GM20000 (cell line): ENCODE data around the gene LGALS14.
"Not testable (repeated sequence)": the region's sequence is repeated elsewhere in the genome, so short reads cannot be mapped to it uniquely, and the experiment has no call there.

ENCODE experiments used
- DNase-seq: peaks from one replicate; pipeline ENCODE4 v3.0.0; 2012; ENCODE audit warnings: low spot score
- TF ChIP-seq, protein P1 (sequence below): IDR thresholded peaks from 2 replicates; pipeline ENCODE4 v1.5.1; 2012; ENCODE audit warnings: mild to moderate bottlenecking, control low read depth; ENCODE audit errors: extremely low read depth, missing control alignments

Gene LGALS14, protein sequence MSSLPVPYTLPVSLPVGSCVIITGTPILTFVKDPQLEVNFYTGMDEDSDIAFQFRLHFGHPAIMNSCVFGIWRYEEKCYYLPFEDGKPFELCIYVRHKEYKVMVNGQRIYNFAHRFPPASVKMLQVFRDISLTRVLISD

DNA sequence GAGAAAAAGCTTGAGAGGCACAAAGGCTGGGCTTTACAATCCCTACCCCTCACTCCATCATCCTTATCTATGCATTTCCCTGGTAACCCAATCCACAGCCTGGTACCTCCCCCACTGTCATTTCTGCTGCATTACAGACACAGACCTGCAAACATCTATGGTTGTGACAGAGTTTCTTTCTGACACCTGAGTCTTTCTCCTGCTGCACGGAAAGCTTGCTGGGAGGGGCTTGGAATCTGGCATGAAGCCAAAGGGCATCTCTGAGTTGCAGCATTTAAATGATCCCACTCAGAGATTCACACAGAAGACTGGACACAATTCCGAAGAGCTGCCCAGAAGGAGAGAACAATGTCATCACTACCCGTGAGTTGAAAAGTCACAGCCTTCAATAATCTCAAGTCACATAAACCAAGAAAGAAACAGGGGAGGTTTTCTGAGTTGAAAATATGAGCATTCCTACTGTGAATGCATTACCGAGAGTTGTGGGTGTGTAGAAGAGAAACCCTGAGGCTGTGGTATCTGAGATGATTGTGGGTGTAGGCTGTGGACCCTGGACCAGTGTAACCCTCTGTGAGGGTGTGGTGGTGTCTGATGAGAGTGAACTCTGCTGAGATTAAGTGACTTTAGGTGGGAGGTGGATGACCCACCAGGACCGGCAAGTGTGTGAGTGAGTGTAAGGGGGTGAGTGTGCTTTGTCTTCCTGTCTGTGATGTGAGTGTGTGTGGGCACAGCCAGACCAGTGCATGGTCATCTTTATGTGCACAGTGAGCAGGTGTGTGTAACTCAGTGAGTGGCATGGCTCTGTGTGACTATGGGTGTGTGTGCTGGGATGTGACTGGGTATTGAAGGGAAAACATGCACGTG lies at the start of gene LGALS14:
Gene LGALS14 (plus strand): TSS at position 301 of the 864 bp plus-strand sequence. CDS start 48 bp downstream, at position 349.
- peak; percentile 31 for DNase-seq
- TF ChIP-seq, protein P1, sequence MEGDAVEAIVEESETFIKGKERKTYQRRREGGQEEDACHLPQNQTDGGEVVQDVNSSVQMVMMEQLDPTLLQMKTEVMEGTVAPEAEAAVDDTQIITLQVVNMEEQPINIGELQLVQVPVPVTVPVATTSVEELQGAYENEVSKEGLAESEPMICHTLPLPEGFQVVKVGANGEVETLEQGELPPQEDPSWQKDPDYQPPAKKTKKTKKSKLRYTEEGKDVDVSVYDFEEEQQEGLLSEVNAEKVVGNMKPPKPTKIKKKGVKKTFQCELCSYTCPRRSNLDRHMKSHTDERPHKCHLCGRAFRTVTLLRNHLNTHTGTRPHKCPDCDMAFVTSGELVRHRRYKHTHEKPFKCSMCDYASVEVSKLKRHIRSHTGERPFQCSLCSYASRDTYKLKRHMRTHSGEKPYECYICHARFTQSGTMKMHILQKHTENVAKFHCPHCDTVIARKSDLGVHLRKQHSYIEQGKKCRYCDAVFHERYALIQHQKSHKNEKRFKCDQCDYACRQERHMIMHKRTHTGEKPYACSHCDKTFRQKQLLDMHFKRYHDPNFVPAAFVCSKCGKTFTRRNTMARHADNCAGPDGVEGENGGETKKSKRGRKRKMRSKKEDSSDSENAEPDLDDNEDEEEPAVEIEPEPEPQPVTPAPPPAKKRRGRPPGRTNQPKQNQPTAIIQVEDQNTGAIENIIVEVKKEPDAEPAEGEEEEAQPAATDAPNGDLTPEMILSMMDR = no peak

DNA sequence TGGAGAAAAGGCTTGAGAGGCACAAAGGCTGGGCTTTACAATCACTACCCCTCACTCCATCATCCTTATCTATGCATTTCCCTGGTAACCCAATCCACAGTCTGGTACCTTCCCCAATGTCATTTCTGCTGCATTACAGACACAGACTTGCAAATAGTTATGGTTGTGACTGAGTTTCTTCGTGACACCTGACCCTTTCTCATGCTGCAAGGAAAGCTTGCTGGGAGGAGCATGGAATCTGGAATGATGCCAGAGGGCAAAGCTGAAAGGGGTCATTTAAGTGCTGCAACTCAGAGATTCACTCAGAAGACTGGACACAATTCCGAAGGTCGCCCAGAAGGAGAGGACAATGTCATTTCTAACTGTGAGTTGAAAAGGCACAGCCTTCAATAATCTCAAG lies 48.7 kb upstream of the LGALS14 start, which contains the start of gene LGALS16:
Gene LGALS16 (plus strand): TSS at position 301 of the 400 bp plus-strand sequence. CDS start 49 bp downstream, at position 350.
- TF ChIP-seq, protein P1 = no peak
- DNase-seq = no peak

DNA sequence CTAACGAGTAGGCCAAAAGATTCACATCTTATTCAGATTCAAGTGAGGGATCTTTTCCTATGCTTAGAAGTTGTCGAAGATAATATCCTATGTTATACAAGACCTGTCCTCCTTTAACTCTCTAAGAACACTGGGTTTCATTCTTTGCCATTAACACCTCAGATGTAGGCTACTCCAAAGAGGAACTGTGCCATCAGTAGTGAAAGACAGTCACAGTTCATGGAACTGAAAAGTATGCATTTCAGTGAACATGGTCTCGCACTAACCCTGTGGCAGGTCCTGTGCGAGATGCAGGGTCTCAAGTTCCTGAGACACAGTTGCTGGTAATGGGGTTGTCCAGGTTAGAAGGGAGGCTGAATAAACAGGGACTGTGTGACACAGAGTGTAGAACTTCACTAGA lies 44.5 kb upstream of the LGALS14 start:
- TF ChIP-seq, protein P1 = no peak
- DNase-seq = no peak

DNA sequence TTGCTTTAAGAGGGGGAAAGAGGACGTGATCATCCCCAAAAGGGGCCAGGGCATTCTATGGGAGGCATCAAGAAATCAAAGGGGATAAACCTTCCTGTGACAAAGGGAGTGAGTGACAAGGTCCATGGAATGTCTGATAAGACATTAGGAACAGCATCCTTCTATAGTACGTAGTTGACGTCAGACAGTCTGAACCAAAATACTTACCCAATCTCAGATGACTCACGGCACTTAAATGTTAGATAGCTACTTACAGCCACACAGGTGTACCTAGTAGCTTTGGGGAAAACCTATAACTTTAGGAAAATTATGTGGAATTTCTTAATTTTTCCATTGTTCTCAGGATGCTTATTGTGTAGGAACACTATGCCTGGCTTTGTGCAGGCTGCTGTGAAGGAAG lies 43.6 kb upstream of the LGALS14 start:
- no peak for DNase-seq
- TF ChIP-seq, protein P1 = no peak

DNA sequence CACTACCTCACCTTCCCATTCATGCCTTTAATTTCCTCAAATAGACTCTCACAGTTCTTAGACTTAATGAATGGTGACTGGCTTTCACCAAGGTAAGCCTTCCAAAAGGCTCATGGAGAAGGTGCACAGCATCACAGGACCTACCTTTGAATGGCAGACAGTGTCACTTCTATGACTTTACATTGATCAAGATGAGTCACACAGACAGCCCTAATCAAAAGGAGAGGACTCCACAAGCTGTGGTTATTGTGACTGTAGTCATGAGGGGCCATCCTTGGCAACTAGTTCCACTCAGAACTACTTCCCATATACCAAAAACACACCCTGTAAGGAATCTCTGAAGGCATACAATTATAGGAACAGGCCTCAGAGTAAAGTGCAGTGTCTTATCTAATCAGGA lies 42.7 kb upstream of the LGALS14 start:
- no peak for DNase-seq
- TF ChIP-seq, protein P1 = no peak

DNA sequence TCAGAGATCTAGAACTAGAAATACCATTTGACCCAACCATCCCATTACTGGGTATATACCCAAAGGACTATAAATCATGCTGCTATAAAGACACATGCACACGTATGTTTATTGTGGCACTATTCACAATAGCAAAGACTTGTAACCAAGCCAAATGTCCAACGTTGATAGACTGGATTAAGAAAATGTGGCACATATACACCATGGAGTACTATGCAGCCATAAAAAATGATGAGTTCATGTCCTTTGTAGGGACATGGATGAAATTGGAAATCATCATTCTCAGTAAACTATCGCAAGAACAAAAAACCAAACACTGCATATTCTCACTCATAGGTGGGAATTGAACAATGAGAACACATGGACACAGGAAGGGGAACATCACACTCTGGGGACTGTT lies 34.4 kb upstream of the LGALS14 start:
- DNase-seq = not testable (repeated sequence)

DNA sequence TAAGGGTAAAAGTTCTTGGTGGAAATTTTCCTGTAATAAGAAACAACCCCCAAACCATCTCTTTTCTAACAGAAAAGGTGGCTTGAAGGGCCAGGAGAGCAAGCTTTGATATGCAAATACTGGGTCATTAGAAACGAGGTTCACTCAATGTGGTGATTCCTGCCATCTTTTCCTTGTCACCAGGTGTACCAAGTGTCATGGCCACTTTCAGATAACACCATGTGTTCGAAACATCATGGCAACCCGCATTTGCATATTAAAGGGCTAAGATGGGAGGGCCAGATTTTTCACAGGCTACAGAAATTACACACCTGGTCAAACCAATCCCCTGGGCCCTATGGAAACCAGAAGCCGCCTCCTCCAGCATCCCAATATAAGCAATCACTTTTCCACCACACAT lies 33.3 kb upstream of the LGALS14 start:
- TF ChIP-seq, protein P1 = no peak
- DNase-seq = no peak
